Measurements from ENCODE around the gene NXNL2.
A peak's percentile ranks its signal among the peaks of the same experiment; 100 is the strongest.

The NXNL2 gene

GRCh38 chr9:88589656-88590055 lies 54.7 kb downstream of the NXNL2 start:
- H3K27me3 Mint-ChIP-seq (ENCODE audit: low read depth, poor library complexity) = peaks cover 12% of the 10 kb centered on the region
- no peaks in the 10 kb centered on the region for H3K36me3 Mint-ChIP-seq (ENCODE audit: low read depth)
- H3K27ac Mint-ChIP-seq = no peak overlapping the region

GRCh38 chr9:88590558-88591146 lies 55.7 kb downstream of the NXNL2 start:
- H3K27ac Mint-ChIP-seq = no peak overlapping the region
- TF ChIP-seq, protein P1, sequence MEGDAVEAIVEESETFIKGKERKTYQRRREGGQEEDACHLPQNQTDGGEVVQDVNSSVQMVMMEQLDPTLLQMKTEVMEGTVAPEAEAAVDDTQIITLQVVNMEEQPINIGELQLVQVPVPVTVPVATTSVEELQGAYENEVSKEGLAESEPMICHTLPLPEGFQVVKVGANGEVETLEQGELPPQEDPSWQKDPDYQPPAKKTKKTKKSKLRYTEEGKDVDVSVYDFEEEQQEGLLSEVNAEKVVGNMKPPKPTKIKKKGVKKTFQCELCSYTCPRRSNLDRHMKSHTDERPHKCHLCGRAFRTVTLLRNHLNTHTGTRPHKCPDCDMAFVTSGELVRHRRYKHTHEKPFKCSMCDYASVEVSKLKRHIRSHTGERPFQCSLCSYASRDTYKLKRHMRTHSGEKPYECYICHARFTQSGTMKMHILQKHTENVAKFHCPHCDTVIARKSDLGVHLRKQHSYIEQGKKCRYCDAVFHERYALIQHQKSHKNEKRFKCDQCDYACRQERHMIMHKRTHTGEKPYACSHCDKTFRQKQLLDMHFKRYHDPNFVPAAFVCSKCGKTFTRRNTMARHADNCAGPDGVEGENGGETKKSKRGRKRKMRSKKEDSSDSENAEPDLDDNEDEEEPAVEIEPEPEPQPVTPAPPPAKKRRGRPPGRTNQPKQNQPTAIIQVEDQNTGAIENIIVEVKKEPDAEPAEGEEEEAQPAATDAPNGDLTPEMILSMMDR (IDR thresholded peaks at IDR 0.05) = no peak
- H3K36me3 Mint-ChIP-seq (ENCODE audit: low read depth) = no peaks in the 10 kb centered on the region
- H3K9me3 Mint-ChIP-seq = peaks cover 7% of the 10 kb centered on the region
- DNase-seq = no peak
- peaks cover 20% of the 10 kb centered on the region for H3K4me1 Mint-ChIP-seq
- peaks cover 12% of the 10 kb centered on the region for H3K27me3 Mint-ChIP-seq (ENCODE audit: low read depth, poor library complexity)
- H3K4me3 Mint-ChIP-seq = no peak overlapping the region

More at GRCh38 chr9:88589656-88590055, 54.7 kb downstream of the NXNL2 start:
- Mint-ChIP-seq H3K4me1 (peaks cover 12% of the 10 kb centered on the region), H3K4me3 (no peak overlapping the region), H3K9me3 (peaks cover 7% of the 10 kb centered on the region)
- DNase-seq = no peak
- TF ChIP-seq, protein P1 (IDR thresholded peaks at IDR 0.05) = no peak

DNA sequence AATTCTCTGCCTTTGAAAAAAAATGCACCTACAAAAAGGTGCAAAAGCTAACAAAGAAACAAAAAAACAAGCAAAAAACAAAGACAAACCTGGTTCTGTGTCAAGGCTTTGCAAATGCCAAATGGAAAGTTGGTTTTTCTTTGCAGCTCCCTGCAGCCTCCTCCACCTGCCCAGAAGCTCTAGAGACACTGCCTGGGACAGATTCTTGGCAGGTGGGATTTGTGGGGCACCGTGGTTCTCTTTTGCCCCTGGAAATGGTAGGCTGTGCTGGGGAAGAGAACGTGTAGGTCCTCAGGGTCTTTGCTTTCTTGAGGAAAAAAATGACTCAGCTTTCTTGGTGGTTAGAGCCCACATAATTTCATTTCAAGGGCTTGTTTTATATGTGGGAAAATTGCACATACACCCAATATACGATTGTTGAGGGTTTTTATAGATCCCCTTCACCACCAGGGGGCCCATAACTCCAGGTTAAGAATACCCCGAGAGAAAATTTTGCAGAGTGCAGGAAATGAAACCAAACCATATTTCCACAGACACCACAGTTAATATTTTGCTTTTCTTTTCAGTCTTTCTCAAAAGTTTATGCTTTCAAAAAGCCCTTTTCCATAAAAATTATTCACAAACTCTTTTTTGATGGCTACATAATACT lies 58.7 kb downstream of the NXNL2 start:
- peaks cover 39% of the 10 kb centered on the region for H3K4me1 Mint-ChIP-seq

More for the DNA sequence above, 58.7 kb downstream of the NXNL2 start:
- Mint-ChIP-seq H3K9me3 (peaks cover 10% of the 10 kb centered on the region), H3K27me3 (ENCODE audit: low read depth, poor library complexity) (peaks cover 6% of the 10 kb centered on the region), H3K27ac (no peak overlapping the region), H3K4me3 (no peak overlapping the region), H3K36me3 (ENCODE audit: low read depth) (peaks cover 4% of the 10 kb centered on the region)
- peak; percentile 36 for DNase-seq
- TF ChIP-seq, protein P1 (IDR thresholded peaks at IDR 0.05) = peak; percentile 52

Measured in nephron progenitor cell (in vitro differentiated cells).